NCI-H1048 (cell line): ENCODE data around the gene RPRD1B.

Source experiments
- DNase-seq: peaks from one replicate; lab custom pipeline; 2025; lab: John Stamatoyannopoulos, UW

The RPRD1B gene

DNA sequence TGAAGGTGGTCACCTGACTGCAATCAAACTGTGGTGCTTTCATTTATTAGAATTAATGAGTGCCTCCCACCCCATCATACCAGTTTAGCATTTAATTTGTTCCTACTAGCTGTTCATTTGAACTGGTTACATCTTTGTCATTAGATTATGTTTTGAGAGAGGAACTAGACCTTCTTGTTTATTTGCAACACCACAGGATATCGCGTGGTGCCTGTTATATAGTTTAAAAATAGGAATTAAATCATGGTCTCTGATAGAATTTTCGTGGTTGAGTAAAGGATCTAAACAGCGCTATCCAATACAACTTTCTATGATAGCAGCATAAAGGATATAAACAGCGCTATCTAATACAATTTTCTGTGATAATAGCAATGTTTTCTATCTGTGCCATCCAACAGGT, 2.8 kb downstream of the RPRD1B start:
- DNase-seq: no peak

GRCh38 chr20:38040276-38040675, 6.7 kb downstream of the RPRD1B start:
- no peak for DNase-seq

- DNase-seq: no peak
Observed at GRCh38 chr20:38043512-38044300, 10.2 kb downstream of the RPRD1B start.

GRCh38 chr20:38044685-38045084, 11.1 kb downstream of the RPRD1B start:
- no peak for DNase-seq

DNA sequence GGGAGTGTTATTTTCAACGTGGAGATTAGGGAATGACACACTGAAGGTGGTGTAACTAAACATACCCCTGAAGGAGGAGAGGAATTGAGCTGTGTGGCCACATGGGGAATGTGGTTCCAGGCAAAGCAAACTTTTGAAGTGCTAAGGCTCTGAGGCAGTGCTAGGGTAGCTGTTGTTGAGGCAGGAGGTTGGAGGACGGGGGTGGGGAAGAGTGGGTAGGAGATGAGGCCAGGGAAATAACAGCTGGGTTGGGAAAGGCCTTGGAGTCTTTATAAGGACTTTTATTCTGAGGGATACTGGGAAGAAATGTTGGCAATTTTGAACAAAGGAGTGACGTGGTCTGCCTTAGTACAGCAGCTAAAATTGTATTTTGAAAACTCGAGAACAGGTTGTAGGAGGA, 13.0 kb downstream of the RPRD1B start:
- no peak for DNase-seq

DNA sequence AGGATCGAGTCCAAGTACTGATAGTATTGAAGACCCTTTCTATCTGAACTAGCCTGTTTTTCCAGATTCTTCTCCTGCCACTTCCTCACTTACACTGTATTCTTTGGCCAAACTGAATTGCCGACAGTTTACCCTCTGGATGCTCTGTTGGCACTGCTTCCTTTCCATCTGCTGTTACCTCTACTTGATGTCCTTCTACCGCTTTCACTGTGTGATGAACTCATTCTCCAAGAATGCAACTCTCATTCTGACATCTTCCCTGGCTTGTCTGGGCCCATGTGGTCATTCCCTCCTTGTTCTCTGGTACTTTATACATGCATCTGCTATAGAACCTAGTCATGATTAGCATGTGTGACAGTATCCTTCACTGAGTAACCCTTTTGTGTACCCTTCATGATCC, 16.3 kb downstream of the RPRD1B start:
- DNase-seq: no peak

- no peak for DNase-seq
Observed at GRCh38 chr20:38050686-38051085, 17.1 kb downstream of the RPRD1B start.

GRCh38 chr20:38052870-38053269, 19.3 kb downstream of the RPRD1B start:
- no peak for DNase-seq

GRCh38 chr20:38054647-38055046, 21.1 kb downstream of the RPRD1B start:
- no peak for DNase-seq

- no peak for DNase-seq
Observed at GRCh38 chr20:38055294-38055693, 21.7 kb downstream of the RPRD1B start.

GRCh38 chr20:38055848-38056247, 22.3 kb downstream of the RPRD1B start:
- DNase-seq: no peak

DNA sequence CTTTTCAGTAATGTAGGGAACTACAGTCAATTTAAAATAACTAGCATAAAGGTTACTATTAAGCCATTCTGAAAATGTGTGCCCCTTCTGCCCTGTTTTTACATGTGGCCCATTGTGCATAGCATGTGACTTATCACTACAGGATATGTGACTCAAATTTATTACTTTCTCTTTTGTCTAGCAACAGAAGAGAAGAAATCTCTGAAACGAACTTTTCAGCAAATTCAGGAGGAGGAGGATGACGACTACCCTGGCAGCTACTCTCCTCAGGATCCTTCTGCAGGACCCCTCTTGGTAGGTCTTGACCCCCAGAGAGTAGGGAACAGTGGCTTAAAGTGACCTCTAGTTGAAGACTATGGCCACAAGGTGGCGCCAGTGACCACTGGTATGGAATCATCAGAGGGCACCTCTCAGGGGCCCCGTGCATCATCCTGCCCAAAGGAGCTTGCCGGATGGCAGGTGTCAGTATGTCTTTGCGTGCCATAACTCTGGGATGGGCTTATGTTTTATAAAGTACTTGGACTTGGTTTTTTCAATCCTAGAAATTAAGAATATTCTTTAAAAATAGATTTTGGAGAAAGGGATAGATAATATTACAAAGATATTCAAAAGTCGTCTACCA, 23.9 kb downstream of the RPRD1B start:
- DNase-seq: peak; percentile 25

DNA sequence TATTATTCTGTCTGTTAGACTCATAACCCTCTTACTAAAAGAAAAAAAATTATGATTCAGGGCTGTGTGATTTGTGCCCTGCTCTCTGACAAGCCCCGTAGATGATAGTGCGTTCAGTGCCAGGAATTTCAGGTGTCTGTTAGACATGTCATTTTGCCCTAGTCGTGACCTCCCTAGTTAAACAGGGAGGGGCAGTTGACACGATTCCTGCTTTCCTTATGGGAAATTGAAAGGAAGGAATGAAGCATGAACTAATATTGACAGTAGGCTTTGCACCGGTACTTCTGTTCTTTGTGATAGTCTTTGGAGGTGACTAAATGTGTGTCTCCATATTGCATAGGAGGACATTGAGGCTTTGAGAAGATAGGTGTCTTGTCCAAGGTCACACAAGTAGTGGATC, 26.3 kb downstream of the RPRD1B start:
- DNase-seq: no peak

GRCh38 chr20:38060536-38060935, 27.0 kb downstream of the RPRD1B start:
- no peak for DNase-seq

DNA sequence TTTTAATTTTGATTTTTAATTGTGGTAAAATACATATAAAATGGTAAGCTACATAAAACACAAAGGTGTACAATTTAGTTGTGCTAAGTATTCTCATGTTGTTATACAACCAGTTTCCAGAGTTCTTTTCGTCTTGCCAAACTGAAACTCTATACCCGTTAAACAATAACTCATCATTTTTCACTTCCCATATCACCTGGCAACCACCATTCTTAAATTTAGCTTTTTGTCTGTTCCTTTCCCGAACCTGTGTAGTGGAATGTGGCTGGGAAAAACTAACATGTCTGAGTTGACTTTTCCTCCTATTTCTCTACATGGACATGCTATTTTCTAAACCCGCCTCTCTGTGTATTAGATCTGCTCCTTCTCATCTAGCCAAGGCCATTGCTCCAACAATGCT, 27.6 kb downstream of the RPRD1B start:
- no peak for DNase-seq

DNA sequence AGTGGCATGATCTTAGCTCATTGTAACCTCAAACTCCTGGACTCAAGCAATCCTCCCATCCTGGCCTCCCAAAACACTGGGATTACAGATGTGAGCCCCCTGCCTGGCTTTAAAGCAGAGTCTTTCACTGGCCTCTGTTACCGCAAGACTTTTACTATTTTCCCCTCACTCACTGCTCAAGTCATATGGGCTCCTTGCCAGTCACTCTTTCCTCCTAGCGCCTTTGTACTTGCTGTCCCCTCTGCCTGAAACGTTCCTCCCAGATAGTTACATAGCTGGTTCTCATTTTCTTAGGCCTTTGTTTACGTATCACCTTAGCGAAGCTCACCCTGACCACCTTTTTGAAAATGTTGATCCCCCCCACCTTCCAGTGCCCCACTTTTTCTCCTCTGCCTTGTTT, 29.3 kb downstream of the RPRD1B start:
- DNase-seq: no peak

- no peak for DNase-seq
Observed at GRCh38 chr20:38063911-38064530, 30.5 kb downstream of the RPRD1B start.

DNA sequence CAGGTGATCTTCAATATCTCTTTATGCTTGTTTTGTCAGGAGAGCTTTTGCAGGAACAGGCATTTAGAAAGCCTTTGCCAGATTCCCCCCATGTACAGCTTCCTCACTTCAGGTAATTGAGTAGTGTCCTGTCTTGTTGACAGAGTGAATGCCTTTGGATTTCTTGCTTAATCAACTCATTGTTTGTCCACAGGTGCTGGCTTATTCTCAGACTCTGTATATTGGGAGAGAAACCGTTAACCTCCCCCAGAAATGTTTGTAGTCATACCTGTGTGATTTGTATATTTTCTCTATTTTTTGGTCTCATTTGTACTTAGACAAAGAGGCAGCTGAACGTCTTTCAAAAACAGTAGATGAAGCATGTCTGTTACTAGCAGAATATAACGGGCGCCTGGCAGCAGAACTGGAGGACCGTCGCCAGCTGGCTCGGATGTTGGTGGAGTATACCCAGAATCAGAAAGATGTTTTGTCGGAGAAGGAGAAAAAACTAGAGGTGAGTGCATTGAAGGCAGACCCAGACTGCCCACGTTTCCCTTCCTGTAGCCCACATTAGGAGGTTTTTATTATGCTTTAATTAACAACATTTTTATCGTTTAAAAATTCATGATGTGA, 32.3 kb downstream of the RPRD1B start:
- no peak for DNase-seq

DNA sequence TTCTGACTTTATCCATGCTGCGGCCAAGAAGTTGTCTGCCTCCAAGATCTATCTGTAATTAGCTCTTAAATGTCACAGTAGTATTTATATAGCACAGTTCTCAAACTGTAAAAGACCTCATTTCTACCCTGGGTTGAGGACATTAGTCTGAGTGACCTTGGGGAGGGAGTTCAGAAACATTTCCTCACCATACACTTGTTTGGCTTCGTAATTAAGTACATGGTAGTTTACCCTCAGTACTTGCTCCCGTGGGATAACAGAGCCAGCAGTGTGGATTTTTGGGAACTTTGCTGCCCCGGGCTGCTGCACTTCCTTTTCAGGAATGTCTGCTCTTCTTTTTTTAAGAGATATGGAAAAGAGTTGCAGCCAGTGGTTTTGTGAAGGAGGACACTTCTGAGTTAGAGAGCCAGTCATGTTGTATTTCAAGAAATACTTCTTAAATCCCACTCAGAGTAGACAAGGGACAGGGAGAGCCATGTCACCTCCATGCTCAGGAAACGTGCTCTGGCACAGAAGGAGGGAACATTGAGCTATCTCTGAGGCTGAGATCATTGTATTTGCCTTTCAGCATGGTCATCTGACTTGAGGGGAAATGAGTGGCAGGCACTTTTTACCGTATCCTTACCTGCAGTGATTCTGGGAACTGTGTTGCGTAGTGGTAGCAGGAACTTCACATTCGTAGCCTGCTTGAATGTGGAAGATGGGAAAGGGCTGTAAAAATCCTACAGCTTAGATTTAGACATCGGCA, 33.6 kb downstream of the RPRD1B start:
- no peak for DNase-seq

GRCh38 chr20:38067717-38068365, 34.3 kb downstream of the RPRD1B start:
- DNase-seq: no peak

DNA sequence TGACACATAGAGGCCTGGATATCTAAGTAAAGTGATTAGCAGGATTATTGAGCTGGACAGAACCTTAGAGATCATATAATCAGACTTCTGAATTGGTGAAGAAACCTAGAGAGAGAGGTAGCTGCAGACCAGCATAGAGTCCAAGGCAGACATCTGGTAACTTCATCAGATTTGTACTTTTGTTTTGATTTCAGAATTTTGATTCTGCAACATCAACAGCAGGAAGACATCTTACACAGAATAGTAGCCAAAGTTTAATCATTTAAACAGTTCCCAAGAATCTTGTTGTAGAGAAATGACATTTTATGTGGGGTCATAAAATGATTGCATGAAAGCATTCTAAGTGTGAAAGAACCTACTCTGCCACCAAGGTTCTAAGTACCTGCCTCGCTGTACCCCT, 39.4 kb downstream of the RPRD1B start:
- DNase-seq: no peak
